MM.1S (cell line): Measurements from ENCODE around the gene DAAM1.

Source experiments
- EZH2 ChIP-seq: fragments of 300-600 bp; sonication (generic); optimal IDR thresholded peaks from 2 replicates; pipeline ENCODE3; 2017; ENCODE audit warnings: low read depth, mild to moderate bottlenecking, antibody characterized with exemption, low read length, mixed read lengths
- EZH2phosphoT487 ChIP-seq: fragments of 300-600 bp; sonication (generic); IDR thresholded peaks from 2 replicates; pipeline ENCODE4 v1.6.1; 2018; ENCODE audit warnings: antibody characterized with exemption, low read length
- TF ChIP-seq, protein P1 (sequence below): fragments of 300-600 bp; sonication (generic); IDR thresholded peaks from 2 replicates; pipeline ENCODE4 v1.5.1; 2016; ENCODE audit warnings: antibody characterized with exemption, low read length, mixed read lengths

GRCh38 chr14:59344691-59345455 is 156.4 kb downstream of the DAAM1 start:
- TF ChIP-seq, protein P1, sequence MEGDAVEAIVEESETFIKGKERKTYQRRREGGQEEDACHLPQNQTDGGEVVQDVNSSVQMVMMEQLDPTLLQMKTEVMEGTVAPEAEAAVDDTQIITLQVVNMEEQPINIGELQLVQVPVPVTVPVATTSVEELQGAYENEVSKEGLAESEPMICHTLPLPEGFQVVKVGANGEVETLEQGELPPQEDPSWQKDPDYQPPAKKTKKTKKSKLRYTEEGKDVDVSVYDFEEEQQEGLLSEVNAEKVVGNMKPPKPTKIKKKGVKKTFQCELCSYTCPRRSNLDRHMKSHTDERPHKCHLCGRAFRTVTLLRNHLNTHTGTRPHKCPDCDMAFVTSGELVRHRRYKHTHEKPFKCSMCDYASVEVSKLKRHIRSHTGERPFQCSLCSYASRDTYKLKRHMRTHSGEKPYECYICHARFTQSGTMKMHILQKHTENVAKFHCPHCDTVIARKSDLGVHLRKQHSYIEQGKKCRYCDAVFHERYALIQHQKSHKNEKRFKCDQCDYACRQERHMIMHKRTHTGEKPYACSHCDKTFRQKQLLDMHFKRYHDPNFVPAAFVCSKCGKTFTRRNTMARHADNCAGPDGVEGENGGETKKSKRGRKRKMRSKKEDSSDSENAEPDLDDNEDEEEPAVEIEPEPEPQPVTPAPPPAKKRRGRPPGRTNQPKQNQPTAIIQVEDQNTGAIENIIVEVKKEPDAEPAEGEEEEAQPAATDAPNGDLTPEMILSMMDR, result no peak
- no peak for TF ChIP-seq EZH2
- no peak for TF ChIP-seq EZH2phosphoT487
